ENCODE data around the gene ZNF528.

The ZNF528 gene

GRCh38 chr19:52397310-52398080, at the start of gene ZNF528:
Gene ZNF528 (plus strand): TSS chr19:52397849. CDS start chr19:52402014, 4,165 bp downstream.
- DNase-seq (ENCODE audit: low spot score), result no peak

- DNase-seq (ENCODE audit: low spot score), result peak; percentile 40
Observed at GRCh38 chr19:52351512-52351911, 46.1 kb upstream of the ZNF528 start.

GRCh38 chr19:52366414-52366824, 31.2 kb upstream of the ZNF528 start:
- no peak for DNase-seq (ENCODE audit: low spot score)

GRCh38 chr19:52369559-52370340, 27.9 kb upstream of the ZNF528 start, which contains the start of gene ZNF880:
Gene ZNF880 (plus strand): TSS chr19:52369923. CDS start chr19:52369966, 43 bp downstream.
- no peak for DNase-seq (ENCODE audit: low spot score)

- no peak for DNase-seq (ENCODE audit: low spot score)
Observed at GRCh38 chr19:52370341-52370710, 27.3 kb upstream of the ZNF528 start.

DNA sequence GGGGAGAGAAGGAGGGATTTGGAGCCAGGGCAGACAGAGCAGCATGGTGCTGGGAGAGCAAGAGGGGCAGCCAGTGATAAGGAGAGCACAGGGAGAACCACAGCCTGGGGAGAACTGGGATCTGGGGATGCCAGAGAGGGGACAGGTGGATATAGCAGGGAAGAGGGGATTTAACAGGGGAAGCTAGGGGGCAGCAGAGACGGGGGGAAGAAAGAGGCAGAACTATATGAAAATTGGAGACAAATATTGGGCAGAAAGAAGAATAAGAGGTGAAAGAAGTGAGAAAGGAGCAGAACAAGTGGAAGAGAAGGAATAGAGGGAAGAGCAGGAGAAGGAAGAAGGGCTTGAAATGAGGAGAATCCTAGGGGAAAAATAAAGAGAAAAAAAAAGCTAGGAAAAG, 6.5 kb upstream of the ZNF528 start:
- DNase-seq (ENCODE audit: low spot score), result peak; percentile 6

GRCh38 chr19:52398081-52398441, 412 bp downstream of the ZNF528 start:
- DNase-seq (ENCODE audit: low spot score), result no peak

DNA sequence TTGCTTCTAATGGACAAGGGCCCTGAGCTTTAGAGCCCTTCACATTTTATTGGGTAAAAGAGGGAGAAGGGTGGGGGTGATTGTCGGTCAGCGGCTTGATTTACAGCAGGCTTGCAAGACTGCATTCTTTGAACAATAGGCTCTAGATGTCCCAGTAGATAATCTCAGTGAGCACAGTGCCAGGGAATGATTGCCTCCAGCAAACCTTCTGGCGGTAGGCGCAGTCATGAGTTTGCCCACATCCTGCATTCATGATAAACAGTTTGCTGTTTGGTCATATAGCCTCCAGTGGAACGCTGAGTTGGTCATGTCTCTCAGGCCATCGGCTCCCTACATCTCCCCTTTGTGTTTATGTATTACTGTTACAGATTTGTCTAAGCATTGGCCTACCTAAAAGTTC, 12.6 kb downstream of the ZNF528 start:
- no peak for DNase-seq (ENCODE audit: low spot score)

- no peak for DNase-seq (ENCODE audit: low spot score)
Observed at GRCh38 chr19:52415711-52416110, 18.1 kb downstream of the ZNF528 start.

GRCh38 chr19:52428937-52429336, 31.3 kb downstream of the ZNF528 start, which contains the start of gene ZNF534:
Gene ZNF534 (plus strand): TSS chr19:52429148. CDS start chr19:52431475, 2,327 bp downstream.
- no peak for DNase-seq (ENCODE audit: low spot score)

DNA sequence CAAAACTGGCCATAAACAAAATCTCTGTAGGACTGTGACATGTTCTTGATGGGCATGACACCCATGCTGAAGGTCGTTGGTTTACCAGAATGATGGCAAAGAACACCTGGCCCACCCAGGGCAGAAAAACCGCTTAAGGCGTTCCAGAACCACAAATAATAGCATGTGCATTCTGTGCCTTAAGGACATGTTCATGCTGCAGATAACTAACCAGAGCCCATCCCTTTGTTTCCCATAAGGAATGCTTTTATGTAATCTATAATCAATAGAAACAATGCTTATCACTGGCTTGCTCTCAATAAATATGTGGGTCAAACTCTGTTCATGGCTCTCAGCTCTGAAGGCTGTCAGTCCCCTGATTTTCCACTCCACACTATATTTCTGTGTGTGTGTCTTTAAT, 44.5 kb downstream of the ZNF528 start:
- DNase-seq (ENCODE audit: low spot score), result no peak

DNA sequence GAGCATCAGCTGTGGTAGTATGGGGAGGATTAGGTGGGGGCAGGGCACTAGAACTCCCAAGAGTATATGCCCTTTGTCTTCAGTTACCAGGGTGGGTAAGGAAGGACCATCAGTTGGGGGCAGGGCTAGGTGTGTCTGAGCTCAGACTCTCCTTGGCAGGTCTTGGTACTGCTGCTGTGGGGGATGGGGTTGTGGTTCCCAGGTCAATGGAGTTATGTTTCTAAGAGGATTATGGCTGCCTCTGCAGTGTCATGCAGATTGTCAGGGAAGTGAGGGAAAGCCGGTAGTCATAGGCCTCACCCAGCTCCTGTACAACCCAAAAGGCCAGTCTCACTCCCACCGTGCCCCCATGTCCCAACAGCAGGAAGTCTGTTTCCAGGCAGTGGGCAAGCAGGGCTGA, 46.9 kb downstream of the ZNF528 start:
- DNase-seq (ENCODE audit: low spot score), result no peak

GRCh38 chr19:52451241-52451640, 53.6 kb downstream of the ZNF528 start:
- DNase-seq (ENCODE audit: low spot score), result no peak

GRCh38 chr19:52453324-52454094, 55.9 kb downstream of the ZNF528 start, which contains the start of gene ZNF578:
Gene ZNF578 (plus strand): TSS chr19:52453553. CDS start chr19:52501846, 48,293 bp downstream.
- DNase-seq (ENCODE audit: low spot score), result no peak

DNA sequence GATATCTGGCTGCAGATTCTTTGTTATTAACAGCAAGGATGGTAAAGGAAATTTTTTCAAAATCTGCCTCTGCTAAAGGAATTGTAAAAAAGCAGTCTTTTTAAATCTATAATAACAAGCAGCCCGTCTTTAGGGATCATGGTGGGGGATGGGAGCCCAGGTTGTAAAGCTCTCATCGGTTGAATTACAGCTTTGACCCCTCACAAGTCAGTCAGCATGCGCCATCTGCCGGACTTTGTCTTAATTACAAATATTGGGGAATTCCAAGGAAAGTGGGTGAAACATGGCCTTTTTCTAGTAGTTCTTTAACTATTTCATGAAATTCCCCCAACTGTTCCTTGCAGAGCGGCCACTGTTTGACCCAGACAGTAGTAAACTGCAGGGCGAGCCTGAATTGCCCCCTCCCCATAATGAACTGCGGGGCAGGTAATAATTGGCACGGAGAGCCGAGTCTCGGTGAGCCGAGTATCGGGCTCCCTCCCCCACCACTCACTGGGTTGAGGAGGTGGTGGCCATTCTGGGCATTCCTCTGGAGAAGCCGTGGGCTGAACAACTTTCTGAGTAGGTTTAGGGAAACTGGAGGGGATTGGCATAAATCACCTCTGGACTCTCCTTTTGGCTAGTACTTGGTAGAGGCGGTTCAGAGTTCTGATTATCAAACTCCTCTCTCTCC, 67.3 kb downstream of the ZNF528 start:
- DNase-seq (ENCODE audit: low spot score), result peak; percentile 73

All from RKO (cell line).